Left lobe of liver (tissue), 2 donors: Measurements from ENCODE around the gene PROX2. TPM values are rescaled to one million over a fixed set of nuclear protein-coding genes. Genes with fewer than 3 reads are reported as not detected.
A peak's percentile ranks its signal among the peaks of the same experiment; 100 is the strongest.

ENCODE experiments used
- ATAC-seq: fragments of 200-7000 bp; cut with Tn5 transposase; one replicate; pipeline ENCODE4 v1.9.1; 2020; ENCODE audit warnings: mild to moderate bottlenecking, moderate library complexity
- DNase-seq: peaks from one replicate; pipeline ENCODE4 v3.0.0-alpha.2; 2020; ENCODE audit warnings: low spot score
- total RNA-seq: library from RNA; stranded (reverse); gene quantifications from one replicate; pipeline ENCODE4 v1.2.1, GENCODE V29; 2021
- donor health status: DM: no; HTN: no; CAD: no; lungs with moderate emphysema.
- donor health status: DM: no; HTN: yes; CAD: no.

The PROX2 gene
- total RNA-seq, 1 donor from 2014 or later = not detected

- ATAC-seq (no peak), DNase-seq (no peak)
Measured at GRCh38 chr14:74846968-74847665, 28.8 kb downstream of the PROX2 start.

- DNase-seq = no peak
Measured at GRCh38 chr14:74846168-74846567, 29.8 kb downstream of the PROX2 start.

GRCh38 chr14:74843653-74844052 is 32.3 kb downstream of the PROX2 start:
- no peak for ATAC-seq

More at GRCh38 chr14:74846168-74846567, 29.8 kb downstream of the PROX2 start:
- no peak for ATAC-seq

GRCh38 chr14:74841230-74842207 is 34.4 kb downstream of the PROX2 start:
- ATAC-seq (no peak), DNase-seq (no peak)

More at GRCh38 chr14:74843653-74844052, 32.3 kb downstream of the PROX2 start:
- no peak for DNase-seq

- ATAC-seq (no peak), DNase-seq (no peak)
Measured at GRCh38 chr14:74840603-74841030, 35.3 kb downstream of the PROX2 start.

- no peak for DNase-seq
- no peak for ATAC-seq
Measured at GRCh38 chr14:74838166-74838565, 37.8 kb downstream of the PROX2 start.

DNA sequence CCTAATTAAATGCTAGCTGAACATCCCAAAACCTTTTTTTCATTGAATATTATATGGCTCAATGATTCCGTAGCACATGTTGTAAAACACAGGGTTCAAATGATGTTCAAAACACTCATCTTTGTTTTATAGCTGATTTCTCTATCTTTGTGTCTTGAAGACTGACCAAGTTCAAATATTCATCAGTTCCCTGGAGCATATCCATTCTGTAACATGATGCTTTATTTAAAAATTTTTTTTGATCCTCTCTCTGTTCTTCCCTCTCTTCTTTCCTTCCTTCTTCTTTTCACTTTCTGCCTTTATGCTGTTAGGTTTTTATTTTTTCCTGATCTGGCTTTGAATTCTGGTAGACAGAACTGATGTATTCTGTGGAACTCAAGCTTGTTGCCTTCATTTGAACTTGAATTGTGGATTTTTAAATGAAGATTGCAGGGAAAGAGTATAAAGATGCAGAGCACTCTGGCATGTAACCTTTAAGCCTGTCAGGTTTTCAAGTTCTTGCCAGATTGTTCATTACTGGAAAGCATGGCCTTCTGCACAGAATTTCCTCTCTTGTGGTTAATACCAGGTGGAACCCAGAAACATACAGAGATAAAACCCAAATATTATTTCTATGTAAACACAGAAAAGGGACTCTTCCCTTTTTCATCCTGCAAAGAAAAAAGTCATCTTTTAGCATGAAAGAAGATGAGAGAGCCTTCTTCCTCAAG is 39.5 kb downstream of the PROX2 start:
- ATAC-seq = no peak
- DNase-seq = no peak

DNA sequence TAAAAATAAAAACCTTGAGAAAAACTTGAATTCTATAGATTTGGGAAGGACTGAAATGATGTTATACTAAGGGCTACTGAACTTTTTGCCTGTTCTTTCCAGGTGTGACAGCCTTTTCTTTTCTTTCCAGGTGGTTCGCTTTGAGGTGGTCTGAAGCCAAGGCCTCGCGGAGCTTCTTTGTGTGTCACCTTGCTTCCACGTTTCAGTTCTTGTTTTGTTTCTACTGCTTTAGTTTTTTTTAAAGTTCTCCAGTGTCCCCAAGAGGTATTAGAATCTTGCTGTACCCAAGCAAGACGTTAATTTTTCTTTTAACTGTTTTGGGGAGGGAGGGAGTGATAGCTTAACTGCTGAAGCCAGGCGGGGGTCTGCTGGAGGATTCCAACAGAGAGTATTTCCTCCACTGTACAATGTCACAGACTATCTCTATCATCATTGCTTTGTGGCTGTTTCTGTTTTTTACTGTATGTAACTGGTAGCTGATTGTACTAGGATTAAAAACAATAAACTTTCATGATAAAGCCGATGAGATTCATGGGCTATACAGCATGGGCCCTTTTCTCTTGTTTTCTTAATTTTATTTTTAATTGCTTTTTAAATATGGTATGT is 40.2 kb downstream of the PROX2 start:
- no peak for DNase-seq
- ATAC-seq = no peak

GRCh38 chr14:74834692-74835392 is 41.1 kb downstream of the PROX2 start:
- ATAC-seq = peak; percentile 39
- DNase-seq = no peak

DNA sequence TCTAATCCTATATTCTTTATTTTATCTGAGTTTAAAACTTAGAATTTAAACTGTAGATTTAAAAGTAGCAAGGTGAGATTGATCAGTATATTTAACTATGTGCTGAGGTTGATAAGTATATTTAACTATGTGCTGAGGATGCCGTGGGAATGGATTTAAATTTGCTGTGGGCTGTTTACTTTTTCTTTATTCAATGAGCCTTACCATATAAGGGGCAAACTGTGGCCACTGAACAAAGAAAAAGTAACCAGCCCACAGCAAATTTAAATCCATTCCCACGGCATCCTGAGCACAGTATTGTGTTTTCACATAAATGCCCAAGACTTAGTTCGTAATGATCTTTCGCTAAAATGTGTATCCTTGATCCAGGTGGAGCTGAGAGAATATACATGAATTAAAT is 43.1 kb downstream of the PROX2 start:
- ATAC-seq (no peak), DNase-seq (no peak)

- DNase-seq = no peak
- ATAC-seq = no peak
Measured at GRCh38 chr14:74829251-74829650, 46.7 kb downstream of the PROX2 start.

DNA sequence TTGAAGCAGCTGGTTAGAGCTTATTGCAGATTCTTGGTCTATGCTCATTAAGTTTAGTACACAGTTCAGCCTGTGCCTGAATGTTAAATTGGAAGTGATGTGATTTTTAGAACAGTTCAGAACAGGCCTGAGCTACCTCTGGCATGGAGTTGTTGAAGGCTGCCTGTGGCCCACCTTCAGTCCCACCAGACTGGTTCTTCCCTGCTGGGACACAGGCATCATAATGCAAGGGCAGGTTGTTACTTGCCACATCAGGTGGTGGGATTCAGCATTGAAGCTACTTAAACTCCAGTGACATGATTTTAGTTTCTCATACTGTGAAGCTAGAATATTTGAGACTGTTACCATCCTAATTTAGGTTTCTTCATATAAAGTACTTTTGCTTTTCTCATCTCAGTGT is 49.4 kb downstream of the PROX2 start:
- no peak for DNase-seq
- ATAC-seq = no peak

Other genes starting within 250 kb of the PROX2 start
- gene AREL1, start 163.1 kb downstream of the PROX2 start, total RNA-seq = 18.4 TPM
- gene FCF1, start 163.0 kb downstream of the PROX2 start, total RNA-seq = 17.3 TPM
- 16.4 TPM for gene YLPM1, start 112.8 kb downstream of the PROX2 start, total RNA-seq
- gene DLST, start 5.8 kb upstream of the PROX2 start, total RNA-seq = 65.6 TPM
- gene RPS6KL1, start 47.1 kb upstream of the PROX2 start, total RNA-seq = 4.6 TPM
- 2.8 TPM for gene PGF, start 79.5 kb upstream of the PROX2 start, total RNA-seq
- gene EIF2B2, start 126.8 kb upstream of the PROX2 start, total RNA-seq = 15.8 TPM
- gene MLH3, start 175.3 kb upstream of the PROX2 start, total RNA-seq = 10.4 TPM
- 3.2 TPM for gene ACYP1, start 187.9 kb upstream of the PROX2 start, total RNA-seq
- gene ZC2HC1C, start 193.5 kb upstream of the PROX2 start, total RNA-seq = 2.0 TPM